ENCODE measurements around the gene INTS12.

GRCh38 chr4:105725623-105726022 is 17.1 kb upstream of the INTS12 start:
- TF ChIP-seq CTCF (IDR thresholded peaks at IDR 0.05), result no peak
- TF ChIP-seq POLR2A (IDR thresholded peaks at IDR 0.05), result no peak

Data from adrenal gland (tissue), 5 donors.